ENCODE data around the gene CMTM3.
"Not testable (repeated sequence)": the region's sequence is repeated elsewhere in the genome, so short reads cannot be mapped to it uniquely, and the experiment has no call there.

Gene CMTM3

GRCh38 chr16:66637806-66638205 lies 33.3 kb downstream of the CMTM3 start:
- no peak for DNase-seq

GRCh38 chr16:66639091-66639885 lies 34.8 kb downstream of the CMTM3 start:
- DNase-seq, result no peak

DNA sequence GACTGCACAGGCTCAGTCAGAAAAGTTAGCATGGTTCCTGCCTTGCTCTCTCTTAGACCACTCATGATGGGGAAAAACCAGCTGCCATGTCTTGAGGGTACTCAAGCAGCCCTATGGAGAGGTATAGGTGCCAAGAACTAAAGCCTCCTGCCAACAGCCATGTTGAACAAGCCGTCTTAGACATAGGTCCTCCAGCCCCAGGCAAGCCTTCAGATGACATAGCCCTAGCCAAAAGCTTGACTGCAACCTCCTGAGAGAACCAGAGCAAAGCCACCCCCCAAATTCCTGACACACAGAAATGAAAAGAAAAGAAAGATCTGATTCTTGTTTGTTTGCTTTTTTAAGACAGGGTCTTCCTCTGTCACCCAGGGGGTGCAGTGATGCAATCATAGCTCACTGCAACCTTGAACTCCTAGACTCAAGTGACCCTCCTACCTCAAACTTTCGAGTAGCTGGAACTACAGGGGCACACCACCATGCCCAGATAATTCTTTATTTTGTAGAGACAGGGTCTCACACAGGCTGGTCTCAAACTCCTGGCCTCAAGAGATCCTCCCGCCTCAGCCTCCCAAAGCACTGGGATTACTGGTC lies 36.3 kb downstream of the CMTM3 start:
- DNase-seq, result no peak

- no peak for DNase-seq
These were observed 36.9 kb downstream of the CMTM3 start for GRCh38 chr16:66641387-66641786.

- no peak for DNase-seq
These were observed 43.4 kb downstream of the CMTM3 start for GRCh38 chr16:66647866-66648265.

DNA sequence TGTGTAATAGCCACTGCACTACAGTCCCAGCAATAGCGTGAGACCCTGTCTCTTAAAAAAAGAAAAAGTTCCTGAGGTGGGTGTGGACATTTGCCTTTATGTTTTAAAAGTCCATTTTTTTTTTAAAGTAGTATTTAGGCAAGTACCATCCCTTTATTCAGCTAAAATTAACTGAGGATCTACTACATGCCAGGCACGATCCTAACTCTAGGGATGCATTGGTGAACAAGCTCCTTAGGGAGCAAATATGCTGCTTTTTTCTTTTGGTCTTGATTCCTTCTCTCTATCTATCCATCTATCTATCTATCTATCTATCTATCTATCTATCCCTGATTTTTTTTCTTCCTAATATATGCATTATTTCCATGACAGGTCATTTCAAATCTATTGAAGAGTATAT lies 44.7 kb downstream of the CMTM3 start:
- DNase-seq, result no peak

GRCh38 chr16:66649636-66650205 lies 45.2 kb downstream of the CMTM3 start:
- no peak for DNase-seq

- peak; percentile 81 to 83 for DNase-seq
These were observed 46.4 kb downstream of the CMTM3 start for GRCh38 chr16:66650707-66651473.

GRCh38 chr16:66651474-66651765 lies 46.9 kb downstream of the CMTM3 start:
- no peak for DNase-seq

DNA sequence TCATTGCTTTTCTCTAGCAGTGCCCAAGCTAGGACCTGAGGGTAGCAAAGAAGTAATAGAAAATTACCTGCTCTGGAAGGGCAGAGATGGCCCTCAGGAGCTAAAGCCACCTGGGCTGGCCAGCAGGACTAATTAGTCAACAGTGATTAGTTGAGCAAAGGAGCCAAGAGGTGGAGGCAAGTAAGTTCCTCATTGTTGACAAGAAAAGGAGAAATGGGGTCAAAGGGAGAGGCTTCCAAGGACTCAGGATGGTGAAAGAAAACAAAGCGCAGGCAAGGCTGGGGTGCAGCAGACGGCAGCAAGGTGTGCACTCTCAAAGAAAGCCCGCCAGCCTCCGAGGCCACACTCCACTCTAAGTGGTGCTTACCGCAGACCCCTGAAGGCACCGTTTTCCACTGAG lies 47.5 kb downstream of the CMTM3 start:
- no peak for DNase-seq

DNA sequence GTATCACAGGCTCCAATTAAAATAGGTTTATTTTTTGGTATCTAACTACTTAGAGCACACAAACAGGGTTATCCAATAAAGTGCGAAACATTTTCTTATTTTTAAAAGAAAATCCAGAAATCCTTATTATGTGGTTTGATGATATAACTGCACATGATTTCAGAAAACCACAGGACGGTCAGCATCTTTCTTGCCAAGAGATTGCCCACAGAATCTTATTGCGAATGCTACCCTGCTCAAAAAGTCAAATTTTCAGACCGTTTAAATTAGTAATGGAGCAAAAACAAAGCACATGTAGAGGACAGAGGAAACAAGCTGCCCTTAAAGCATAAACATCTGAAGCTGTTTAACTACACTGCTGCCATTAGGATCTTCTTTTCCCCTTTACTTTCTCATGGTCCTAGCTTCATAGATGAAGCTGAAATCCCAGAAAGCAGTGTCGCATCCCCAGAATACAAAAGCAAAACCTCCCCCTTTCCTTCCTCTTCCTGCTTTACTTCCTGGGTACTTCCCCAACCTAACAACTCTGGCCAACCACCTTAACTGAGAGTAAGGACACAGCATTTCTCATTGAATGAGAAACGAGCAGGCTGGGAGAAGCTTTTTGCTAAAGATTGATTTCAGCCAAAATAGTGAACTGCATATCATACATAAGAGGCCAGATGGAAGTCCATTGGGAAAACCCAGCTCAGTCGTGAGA lies 48.3 kb downstream of the CMTM3 start:
- DNase-seq, result no peak

GRCh38 chr16:66653581-66654350 lies 49.3 kb downstream of the CMTM3 start:
- DNase-seq, result no peak

GRCh38 chr16:66656547-66656946 lies 52.0 kb downstream of the CMTM3 start:
- no peak for DNase-seq

DNA sequence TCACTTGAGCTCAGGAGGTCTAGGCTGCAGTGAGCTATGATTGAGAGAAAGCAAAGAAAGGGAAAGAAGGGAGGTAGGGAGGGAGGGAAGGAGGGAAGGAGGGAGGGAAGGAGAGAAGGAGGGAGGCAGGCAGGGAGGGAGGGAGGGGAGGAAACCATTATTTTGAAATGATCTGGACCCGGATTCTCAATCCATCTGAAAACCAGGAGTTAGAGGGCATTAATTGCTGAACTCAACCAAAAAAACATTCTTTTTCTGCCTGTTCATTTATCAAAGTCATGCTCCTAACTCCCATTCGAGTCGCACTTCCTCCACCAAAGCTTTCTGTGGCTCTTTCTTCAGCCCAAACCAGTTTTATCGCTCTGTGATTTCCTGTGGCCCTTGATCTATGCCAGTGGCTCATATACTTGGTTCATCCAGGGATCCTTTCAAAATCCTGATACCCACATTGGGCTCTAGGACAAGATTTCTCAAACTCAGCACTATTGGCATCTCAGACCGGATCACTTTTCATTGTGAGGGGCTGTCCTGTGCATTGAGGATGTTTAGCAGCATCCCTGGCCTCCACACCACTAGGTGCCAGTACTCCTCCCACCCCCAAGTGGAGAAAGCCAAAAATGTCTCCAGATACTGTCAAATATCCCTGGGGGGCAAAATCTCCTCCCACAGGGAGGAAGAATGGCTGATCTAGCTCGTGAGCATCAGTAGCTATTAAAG lies 53.8 kb downstream of the CMTM3 start:
- no peak for DNase-seq

DNA sequence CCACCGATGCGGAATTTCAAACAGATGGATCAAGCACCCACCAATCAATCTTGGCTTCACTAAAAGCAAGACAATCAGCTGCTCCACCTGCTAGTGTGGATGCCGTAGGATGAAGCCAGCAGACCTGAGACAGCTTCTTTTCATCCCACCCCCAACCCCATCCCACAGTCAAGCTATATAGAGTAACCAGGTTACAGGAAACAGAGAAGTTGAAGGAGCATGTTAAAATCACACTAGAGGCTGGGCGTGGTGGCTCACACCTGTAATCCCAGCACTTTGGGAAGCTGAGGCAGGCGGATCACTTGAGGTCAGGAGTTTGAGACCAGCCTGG lies 54.3 kb downstream of the CMTM3 start:
- no peak for DNase-seq

GRCh38 chr16:66660422-66661209 lies 56.1 kb downstream of the CMTM3 start:
- no peak for DNase-seq

DNA sequence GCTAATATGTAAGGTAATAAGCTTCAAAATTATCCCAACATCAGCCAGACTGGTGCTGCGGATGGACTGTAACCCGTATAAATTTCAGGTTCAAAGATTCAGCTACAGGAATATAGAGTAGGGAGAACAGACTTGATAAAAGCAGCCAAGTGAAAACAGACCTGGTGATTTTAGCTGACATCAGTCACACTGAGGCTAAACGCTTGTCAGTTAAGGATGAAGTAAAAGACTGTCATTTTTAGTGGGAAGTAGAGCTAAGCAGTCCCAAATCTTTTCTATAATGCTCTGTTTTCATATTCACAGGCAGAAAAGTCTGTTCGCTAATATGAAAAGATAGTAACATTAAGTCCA lies 56.7 kb downstream of the CMTM3 start:
- DNase-seq, result no peak

DNA sequence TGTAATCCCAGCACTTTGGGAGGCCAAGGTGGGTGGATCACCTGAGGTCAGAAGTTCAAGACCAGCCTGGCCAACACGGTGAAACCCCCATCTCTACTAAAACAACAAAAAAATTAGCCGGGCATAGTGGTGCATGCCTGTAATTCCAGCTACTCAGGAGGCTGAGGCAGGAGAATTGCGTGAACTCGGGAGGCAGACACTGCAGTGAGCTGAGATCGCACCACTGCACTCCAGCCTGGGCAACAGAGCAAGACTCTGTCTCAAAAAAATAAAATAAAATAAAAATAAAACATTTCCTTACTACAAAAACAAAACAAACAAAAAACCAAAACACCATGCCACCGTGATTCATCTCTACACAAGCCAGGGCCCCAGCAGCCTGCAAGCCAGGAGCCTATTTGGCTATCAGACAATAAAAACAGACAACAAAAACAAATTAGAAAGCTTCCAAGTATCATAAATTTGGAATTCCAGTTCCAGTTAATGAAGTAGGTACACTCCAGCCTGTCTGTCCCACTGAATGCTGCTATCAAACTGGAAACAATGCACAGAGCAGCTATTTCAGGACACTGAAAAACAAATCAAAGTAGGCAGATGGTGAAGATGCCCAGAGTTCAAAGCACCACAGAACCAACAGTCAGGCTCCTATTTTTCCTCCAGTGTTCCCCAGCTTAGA lies 57.3 kb downstream of the CMTM3 start:
- not testable (repeated sequence) for DNase-seq

DNA sequence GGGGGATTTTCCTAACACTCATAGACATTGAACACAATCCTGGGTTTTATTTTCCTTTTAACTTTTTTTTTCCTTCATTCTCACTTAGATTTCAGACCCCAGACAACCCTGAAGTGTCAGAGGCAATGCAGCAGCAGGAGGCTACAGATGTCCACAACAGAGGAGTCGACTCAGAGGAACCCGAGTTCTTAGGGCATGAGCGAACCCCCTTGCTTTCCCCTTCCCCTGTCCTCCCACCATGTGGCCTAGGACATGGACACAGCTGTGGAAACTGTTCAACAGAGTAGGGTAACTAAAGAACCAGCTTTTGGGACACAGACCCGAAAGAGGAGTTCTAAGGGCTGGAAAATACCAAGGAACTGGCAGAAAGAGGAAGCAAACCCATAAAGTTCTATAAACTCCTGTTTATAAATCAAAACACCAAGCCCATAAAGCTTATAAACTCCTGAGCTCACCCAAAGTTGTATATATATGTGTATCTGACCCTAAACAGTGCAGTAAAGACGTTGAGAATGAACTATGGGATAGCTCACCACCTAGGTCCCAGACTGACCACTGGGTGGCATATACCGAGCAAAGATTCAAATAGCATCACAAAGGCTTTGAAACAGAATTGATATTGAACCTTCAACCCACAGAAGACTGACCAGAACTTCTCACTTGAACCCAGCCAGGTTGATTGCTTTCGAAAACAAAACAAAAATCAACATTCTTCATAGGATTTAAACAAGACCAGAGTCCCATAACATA lies 58.1 kb downstream of the CMTM3 start:
- DNase-seq, result no peak
